ENCODE measurements around the gene BICDL2.

GRCh38 chr16:3026609-3027488 lies 9.9 kb downstream of the BICDL2 start:
- TF ChIP-seq SP1 (IDR thresholded peaks at IDR 0.05) (no peak), NFRKB (IDR thresholded peaks at IDR 0.05) (no peak), FOXA1 (IDR thresholded peaks at IDR 0.05) (no peak)
